Astrocyte (in vitro differentiated cells and primary cell): ENCODE results near the gene KRT84. TPM values are rescaled to one million over a fixed set of nuclear protein-coding genes. Genes with fewer than 3 reads are reported as not detected.

Experiments used
- DNase-seq: peaks from one replicate; pipeline ENCODE4 v3.0.0-alpha.2; 2010; ENCODE audit warnings: low read depth
- FAIRE-seq: peaks from 2 replicates; lab custom pipeline; 2011; peaks lifted over from hg19 to GRCh38; lab: Jason Lieb, UNC
- H2AFZ ChIP-seq: 2 replicates; pipeline ENCODE4 v1.6.0; 2012; ENCODE audit warnings: low read depth, low read length, inconsistent platforms
- H3K27ac ChIP-seq: 2 replicates; pipeline ENCODE4 v1.5.1; 2011; ENCODE audit warnings: low read depth, low read length, inconsistent platforms
- H3K27me3 ChIP-seq: 2 replicates; pipeline ENCODE4 v1.6.0; 2011; ENCODE audit warnings: low read length, inconsistent platforms; ENCODE audit not compliant: insufficient read depth
- H3K36me3 ChIP-seq: 2 replicates; pipeline ENCODE4 v1.5.1; 2011; ENCODE audit warnings: low read length, inconsistent platforms; ENCODE audit not compliant: insufficient read depth
- H3K4me1 ChIP-seq: 2 replicates; pipeline ENCODE4 v1.5.1; 2011; ENCODE audit warnings: low read length, inconsistent platforms; ENCODE audit not compliant: insufficient read depth
- H3K4me2 ChIP-seq: 2 replicates; pipeline ENCODE4 v1.6.0; 2012; ENCODE audit warnings: low read length, inconsistent platforms
- H3K4me3 ChIP-seq: 2 replicates; pipeline ENCODE4 v1.5.1; 2011; ENCODE audit warnings: low read depth, mild to moderate bottlenecking, low read length, inconsistent platforms; ENCODE audit not compliant: insufficient read depth
- H3K79me2 ChIP-seq: 2 replicates; pipeline ENCODE4 v1.6.0; 2012; ENCODE audit warnings: mild to moderate bottlenecking, low read length, inconsistent platforms; ENCODE audit not compliant: insufficient read depth
- H3K9ac ChIP-seq: 2 replicates; pipeline ENCODE4 v1.6.0; 2012; ENCODE audit warnings: mild to moderate bottlenecking, low read length, inconsistent platforms
- H3K9me3 ChIP-seq: 2 replicates; pipeline ENCODE4 v1.5.1; 2012; ENCODE audit warnings: low read depth, mild to moderate bottlenecking, low read length, inconsistent platforms; ENCODE audit not compliant: insufficient read depth
- H4K20me1 ChIP-seq: 2 replicates; pipeline ENCODE4 v1.6.0; 2012; ENCODE audit warnings: low read length, inconsistent platforms; ENCODE audit not compliant: insufficient read depth
- H3K27ac Mint-ChIP-seq: one replicate; pipeline ENCODE4 v1.8.0; 2021; ENCODE audit warnings: mild to moderate bottlenecking, mixed read lengths; ENCODE audit not compliant: unreplicated experiment
- H3K27me3 Mint-ChIP-seq: one replicate; pipeline ENCODE4 v1.8.0; 2021; ENCODE audit warnings: low read depth, mixed read lengths; ENCODE audit not compliant: unreplicated experiment
- H3K36me3 Mint-ChIP-seq: one replicate; pipeline ENCODE4 v1.8.0; 2021; ENCODE audit warnings: low read depth, mixed read lengths; ENCODE audit not compliant: unreplicated experiment
- H3K4me1 Mint-ChIP-seq: one replicate; pipeline ENCODE4 v1.8.0; 2021; ENCODE audit warnings: low read depth, mixed read lengths; ENCODE audit not compliant: unreplicated experiment
- H3K4me3 Mint-ChIP-seq: one replicate; pipeline ENCODE4 v1.8.0; 2021; ENCODE audit warnings: mild to moderate bottlenecking, moderate library complexity, mixed read lengths; ENCODE audit not compliant: unreplicated experiment
- H3K9me3 Mint-ChIP-seq: one replicate; pipeline ENCODE4 v1.8.0; 2021; ENCODE audit warnings: mild to moderate bottlenecking, mixed read lengths; ENCODE audit not compliant: unreplicated experiment
- EZH2 ChIP-seq: IDR thresholded peaks from 2 replicates; pipeline ENCODE4 v1.6.1; 2012; ENCODE audit warnings: mild to moderate bottlenecking, low read length, inconsistent platforms; ENCODE audit not compliant: insufficient read depth
- total RNA-seq: library from RNA; stranded (reverse); gene quantifications from 2 replicates; pipeline ENCODE4 v1.2.1, GENCODE V29; 2021
- TF ChIP-seq, protein P1 (sequence below): IDR thresholded peaks from 2 replicates; pipeline ENCODE4 v1.5.1; 2011; ENCODE audit warnings: low read depth, mild to moderate bottlenecking, inconsistent platforms, low read length, moderate library complexity; ENCODE audit not compliant: insufficient read depth

The KRT84 gene
- total RNA-seq, 1 donor from 2014 or later = not detected

DNA sequence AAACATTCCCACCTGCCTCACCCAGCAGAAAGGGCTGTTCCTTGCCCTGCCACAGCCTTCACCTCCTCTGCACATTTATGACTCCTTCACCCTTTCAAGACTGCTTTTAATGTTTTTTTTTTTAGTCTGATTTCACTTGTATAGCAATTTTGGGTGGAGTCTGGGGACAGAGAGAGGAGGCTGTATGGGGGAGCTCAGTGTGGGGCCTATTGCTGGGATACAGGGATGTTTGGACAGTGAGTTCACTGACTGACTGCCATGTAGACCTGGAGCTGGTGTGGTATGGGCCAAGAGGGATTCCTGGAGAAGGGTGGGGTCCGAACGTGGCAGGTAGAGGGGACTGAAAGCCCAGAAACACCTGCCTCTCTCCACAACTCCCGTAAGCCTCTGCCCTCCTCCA lies 16.2 kb downstream of the KRT84 start:
- Histone ChIP-seq H3K4me1 (peaks cover 18% of the 10 kb centered on the region), H3K79me2 (no peaks in the 10 kb centered on the region), H3K4me3 (no peak overlapping the region), H3K9me3 (no peaks in the 10 kb centered on the region), H3K36me3 (no peaks in the 10 kb centered on the region), H3K27me3 (peaks cover 15% of the 10 kb centered on the region), H2AFZ (no peak overlapping the region), H3K9ac (no peak overlapping the region), H3K27ac (no peak overlapping the region), H3K4me2 (no peak overlapping the region), H4K20me1 (no peaks in the 10 kb centered on the region)
- Mint-ChIP-seq H3K36me3 (no peaks in the 10 kb centered on the region), H3K4me3 (no peak overlapping the region), H3K27ac (no peak overlapping the region), H3K4me1 (peaks cover 16% of the 10 kb centered on the region), H3K9me3 (peaks cover 6% of the 10 kb centered on the region), H3K27me3 (peaks cover 51% of the 10 kb centered on the region)
- FAIRE-seq (no peak), DNase-seq (no peak)
- TF ChIP-seq, protein P1, sequence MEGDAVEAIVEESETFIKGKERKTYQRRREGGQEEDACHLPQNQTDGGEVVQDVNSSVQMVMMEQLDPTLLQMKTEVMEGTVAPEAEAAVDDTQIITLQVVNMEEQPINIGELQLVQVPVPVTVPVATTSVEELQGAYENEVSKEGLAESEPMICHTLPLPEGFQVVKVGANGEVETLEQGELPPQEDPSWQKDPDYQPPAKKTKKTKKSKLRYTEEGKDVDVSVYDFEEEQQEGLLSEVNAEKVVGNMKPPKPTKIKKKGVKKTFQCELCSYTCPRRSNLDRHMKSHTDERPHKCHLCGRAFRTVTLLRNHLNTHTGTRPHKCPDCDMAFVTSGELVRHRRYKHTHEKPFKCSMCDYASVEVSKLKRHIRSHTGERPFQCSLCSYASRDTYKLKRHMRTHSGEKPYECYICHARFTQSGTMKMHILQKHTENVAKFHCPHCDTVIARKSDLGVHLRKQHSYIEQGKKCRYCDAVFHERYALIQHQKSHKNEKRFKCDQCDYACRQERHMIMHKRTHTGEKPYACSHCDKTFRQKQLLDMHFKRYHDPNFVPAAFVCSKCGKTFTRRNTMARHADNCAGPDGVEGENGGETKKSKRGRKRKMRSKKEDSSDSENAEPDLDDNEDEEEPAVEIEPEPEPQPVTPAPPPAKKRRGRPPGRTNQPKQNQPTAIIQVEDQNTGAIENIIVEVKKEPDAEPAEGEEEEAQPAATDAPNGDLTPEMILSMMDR = no peak
- no peak for TF ChIP-seq EZH2

DNA sequence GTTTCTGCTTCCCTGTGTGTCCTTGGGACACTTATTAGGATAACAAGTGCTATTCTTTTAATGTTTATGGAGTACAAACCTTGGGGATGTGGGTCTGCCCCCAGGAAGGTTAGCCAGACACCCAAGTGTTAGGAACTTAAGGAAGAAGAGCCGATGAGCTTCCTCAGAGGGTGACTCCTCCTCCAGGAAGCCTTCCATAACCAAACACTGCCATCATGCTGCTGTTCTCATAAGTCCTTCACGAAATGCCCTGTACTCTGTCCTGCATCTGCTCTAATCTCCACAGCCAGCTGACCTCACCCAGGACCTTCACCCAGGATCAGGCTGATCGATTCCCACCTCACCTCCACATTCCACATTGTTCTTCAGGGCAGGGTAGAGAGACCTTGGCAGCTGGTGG lies 16.9 kb downstream of the KRT84 start:
- Histone ChIP-seq H3K79me2 (no peaks in the 10 kb centered on the region), H4K20me1 (no peaks in the 10 kb centered on the region), H3K36me3 (no peaks in the 10 kb centered on the region), H3K27me3 (peaks cover 15% of the 10 kb centered on the region), H3K9me3 (no peaks in the 10 kb centered on the region), H3K4me3 (no peak overlapping the region), H2AFZ (no peak overlapping the region), H3K4me2 (no peak overlapping the region), H3K4me1 (peaks cover 18% of the 10 kb centered on the region), H3K27ac (no peak overlapping the region), H3K9ac (no peak overlapping the region)
- Mint-ChIP-seq H3K27ac (no peak overlapping the region), H3K27me3 (peaks cover 58% of the 10 kb centered on the region), H3K4me1 (peaks cover 16% of the 10 kb centered on the region), H3K36me3 (no peaks in the 10 kb centered on the region), H3K4me3 (no peak overlapping the region), H3K9me3 (peaks cover 6% of the 10 kb centered on the region)
- no peak for DNase-seq
- no peak for TF ChIP-seq EZH2
- TF ChIP-seq, protein P1 = no peak
- FAIRE-seq = no peak

DNA sequence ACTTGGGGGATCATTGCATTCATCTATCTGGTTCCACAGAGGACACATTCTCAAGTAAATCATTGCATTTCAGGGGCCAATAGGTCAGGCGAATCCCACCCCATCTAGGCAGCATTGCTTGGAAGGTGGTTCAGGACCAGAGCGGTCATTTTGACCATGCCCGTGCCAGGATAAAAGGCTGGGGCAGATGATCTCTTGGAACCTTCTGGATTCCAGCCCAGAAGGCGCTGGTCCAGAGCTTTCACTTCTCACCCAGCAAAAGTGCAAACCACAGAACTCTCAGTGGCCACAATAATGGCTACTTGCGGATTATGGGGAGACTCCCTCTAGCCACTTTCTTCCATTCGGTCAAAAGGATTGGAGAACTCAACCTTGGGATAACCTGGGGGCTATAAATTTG lies 17.6 kb downstream of the KRT84 start:
- no peaks in the 10 kb centered on the region for H3K36me3 Mint-ChIP-seq
- Histone ChIP-seq H3K27ac (no peak overlapping the region), H3K4me3 (no peak overlapping the region), H3K9ac (no peak overlapping the region), H3K79me2 (no peaks in the 10 kb centered on the region), H3K4me1 (peaks cover 18% of the 10 kb centered on the region), H3K27me3 (peaks cover 15% of the 10 kb centered on the region), H3K36me3 (no peaks in the 10 kb centered on the region), H3K9me3 (no peaks in the 10 kb centered on the region), H2AFZ (no peak overlapping the region), H4K20me1 (no peaks in the 10 kb centered on the region), H3K4me2 (no peak overlapping the region)
- no peak overlapping the region for H3K4me3 Mint-ChIP-seq
- DNase-seq (no peak), FAIRE-seq (no peak)
- H3K27me3 Mint-ChIP-seq = peaks cover 64% of the 10 kb centered on the region
- peaks cover 16% of the 10 kb centered on the region for H3K4me1 Mint-ChIP-seq
- H3K9me3 Mint-ChIP-seq = peaks cover 7% of the 10 kb centered on the region
- H3K27ac Mint-ChIP-seq = no peak overlapping the region
- TF ChIP-seq, protein P1 = no peak
- no peak for TF ChIP-seq EZH2
